ENCODE results near the gene NUDT16.

- TF ChIP-seq EZH2 (IDR thresholded peaks at IDR 0.05; ENCODE audit: insufficient read depth, poor library complexity, severe bottlenecking): no peak
- TF ChIP-seq EZH2phosphoT487 (IDR thresholded peaks at IDR 0.05; ENCODE audit: insufficient read depth, low read depth): no peak
These were observed 5.0 kb downstream of the NUDT16 start for GRCh38 chr3:131386429-131387165.
